WTC11 (cell line): ENCODE data around the gene ATP5MC3. TPM values are rescaled to one million over a fixed set of nuclear protein-coding genes. Genes with fewer than 3 reads are reported as not detected.
A peak's percentile ranks its signal among the peaks of the same experiment; 100 is the strongest.
"Not testable (repeated sequence)": the region's sequence is repeated elsewhere in the genome, so short reads cannot be mapped to it uniquely, and the experiment has no call there.

Source experiments
- ATAC-seq: fragments of 200-7000 bp; cut with Tn5 transposase; 2 replicates; pipeline ENCODE4 v1.10.0; 2021; ENCODE audit warnings: mild to moderate bottlenecking, moderate library complexity
- CTCF ChIA-PET: fragments of 300-600 bp; sonication (Branson Sonifier 250); formaldehyde crosslinking; loops from one replicate; lab custom pipeline; 2021; ENCODE audit warnings: antibody characterized with exemption; lab: Charles Lee
- POLR2A ChIA-PET: fragments of 350-600 bp; sonication (Branson Sonifier 250); formaldehyde crosslinking; loops from one replicate; lab custom pipeline; 2021; ENCODE audit warnings: antibody characterized with exemption; lab: Charles Lee
- DNase-seq: peaks from one replicate; pipeline ENCODE4 v3.0.0; 2021; ENCODE audit warnings: low spot score
- H3K27ac Mint-ChIP-seq: 2 replicates; pipeline ENCODE4 v1.8.0; 2021; ENCODE audit warnings: mixed read lengths
- H3K27me3 Mint-ChIP-seq: 2 replicates; pipeline ENCODE4 v1.8.0; 2021; ENCODE audit warnings: low read depth, mild to moderate bottlenecking, moderate library complexity, mixed read lengths
- H3K36me3 Mint-ChIP-seq: 2 replicates; pipeline ENCODE4 v1.8.0; 2021; ENCODE audit warnings: mixed read lengths
- H3K4me1 Mint-ChIP-seq: 2 replicates; pipeline ENCODE4 v1.8.0; 2022; ENCODE audit warnings: mixed read lengths
- H3K4me3 Mint-ChIP-seq: 2 replicates; pipeline ENCODE4 v1.8.0; 2021; ENCODE audit warnings: mild to moderate bottlenecking, moderate library complexity, mixed read lengths
- H3K9me3 Mint-ChIP-seq: 2 replicates; pipeline ENCODE4 v1.8.0; 2021; ENCODE audit warnings: mixed read lengths
- AFF4 ChIP-seq: sonication (generic); formaldehyde crosslinking; IDR thresholded peaks from 2 replicates; pipeline ENCODE4 v1.8.1; 2023; ENCODE audit warnings: mild to moderate bottlenecking, missing genetic modification reagents, borderline replicate concordance
- ATF3 ChIP-seq: sonication (generic); formaldehyde crosslinking; conservative IDR thresholded peaks from 2 replicates; pipeline ENCODE4 v1.8.1; 2022; ENCODE audit warnings: mild to moderate bottlenecking, missing genetic modification reagents
- CREM ChIP-seq: sonication (generic); formaldehyde crosslinking; IDR thresholded peaks from 2 replicates; pipeline ENCODE4 v1.8.1; 2022; ENCODE audit warnings: mild to moderate bottlenecking, missing genetic modification reagents, moderate library complexity
- CTCF ChIP-seq: fragments of 200-600 bp; IDR thresholded peaks from 2 replicates; pipeline ENCODE4 v1.8.0; 2022; ENCODE audit warnings: antibody characterized with exemption
- E2F5 ChIP-seq: sonication (generic); formaldehyde crosslinking; IDR thresholded peaks from 2 replicates; pipeline ENCODE4 v1.8.1; 2022; ENCODE audit warnings: mild to moderate bottlenecking, moderate library complexity, missing genetic modification reagents
- HMGXB4 ChIP-seq: sonication (generic); formaldehyde crosslinking; IDR thresholded peaks from 2 replicates; pipeline ENCODE4 v1.8.1; 2023; ENCODE audit warnings: mild to moderate bottlenecking, moderate library complexity, missing genetic modification reagents
- JAZF1 ChIP-seq: fragments of 250-450 bp; sonication (Bioruptor Pico); IDR thresholded peaks from 2 replicates; pipeline ENCODE4 v1.9.0; 2021; ENCODE audit warnings: moderate library complexity, mild to moderate bottlenecking, inconsistent platforms
- NFE2L1 ChIP-seq: sonication (generic); formaldehyde crosslinking; IDR thresholded peaks from 2 replicates; pipeline ENCODE4 v1.8.1; 2023; ENCODE audit warnings: missing genetic modification reagents
- OVOL2 ChIP-seq: fragments of 250-450 bp; sonication (Bioruptor Pico); IDR thresholded peaks from 2 replicates; pipeline ENCODE4 v1.9.0; 2021; ENCODE audit warnings: mild to moderate bottlenecking, borderline replicate concordance
- PREB ChIP-seq: sonication (generic); formaldehyde crosslinking; IDR thresholded peaks from 2 replicates; pipeline ENCODE4 v1.8.1; 2022; ENCODE audit warnings: mild to moderate bottlenecking, missing genetic modification reagents, moderate library complexity, borderline replicate concordance
- PRRX2 ChIP-seq: fragments of 250-450 bp; sonication (Bioruptor Pico); IDR thresholded peaks from 2 replicates; pipeline ENCODE4 v1.8.0; 2021; ENCODE audit warnings: mild to moderate bottlenecking
- SP1 ChIP-seq: sonication (generic); formaldehyde crosslinking; conservative IDR thresholded peaks from 2 replicates; pipeline ENCODE4 v1.8.1; 2022; ENCODE audit warnings: missing genetic modification reagents
- ZMAT4 ChIP-seq: fragments of 250-450 bp; sonication (Bioruptor Pico); IDR thresholded peaks from 2 replicates; pipeline ENCODE4 v1.9.0; 2021; ENCODE audit warnings: mild to moderate bottlenecking
- ZNF532 ChIP-seq: fragments of 250-450 bp; sonication (Bioruptor Pico); IDR thresholded peaks from 2 replicates; pipeline ENCODE4 v1.9.0; 2021; ENCODE audit warnings: mild to moderate bottlenecking, borderline replicate concordance
- total RNA-seq: library from RNA; stranded (reverse); gene quantifications from 3 replicates; pipeline ENCODE4 v1.2.3, GENCODE V29; 2021

Gene ATP5MC3
- total RNA-seq, 1 experiment from 2014 or later: 370 TPM

GRCh38 chr2:175181104-175181876 lies at the start of gene ATP5MC3 (continued):
- TF ChIP-seq ATF3 (CRISPR knock-in tag) (no peak), JAZF1 (CRISPR knock-in tag) (no peak), AFF4 (CRISPR knock-in tag) (no peak), ZNF532 (CRISPR knock-in tag) (no peak), SP1 (CRISPR knock-in tag) (peak; percentile 83), ZMAT4 (no peak), HMGXB4 (CRISPR knock-in tag) (peak; percentile 30; the same call in 1 of the 2 replicates), OVOL2 (CRISPR knock-in tag) (no peak), E2F5 (CRISPR knock-in tag) (0 out of 2 replicates have a peak, but pooled peaks have one; percentile 28), NFE2L1 (CRISPR knock-in tag) (no peak), CREM (CRISPR knock-in tag) (peak; percentile 81), CTCF (no peak), PREB (CRISPR knock-in tag) (peak; percentile 39; the same call in 1 of the 2 replicates), PRRX2 (CRISPR knock-in tag) (no peak)

- H3K36me3 Mint-ChIP-seq, H3K4me3 Mint-ChIP-seq, H3K27ac Mint-ChIP-seq, H3K4me1 Mint-ChIP-seq, ATAC-seq, H3K27me3 Mint-ChIP-seq, DNase-seq, POLR2A ChIA-PET, H3K9me3 Mint-ChIP-seq: not testable (repeated sequence)
- CTCF ChIA-PET: interaction anchor here (1.7 kb wide), 1 partner anchor 23 kb away, joined by 5 read pairs; no protein-coding TSS in a partner anchor
Observed at GRCh38 chr2:175228601-175229000, 47.1 kb upstream of the ATP5MC3 start.
